ENCODE data around the gene GOLGA6L6.
"Not testable (repeated sequence)": the region's sequence is repeated elsewhere in the genome, so short reads cannot be mapped to it uniquely, and the experiment has no call there.

GOLGA6L6 gene

GRCh38 chr15:20541700-20542099 is at the start of gene GOLGA6L6:
TSS of gene GOLGA6L6 (minus strand) at chr15:20541800. CDS start at chr15:20541709, 91 bp downstream.
- DNase-seq (ENCODE audit: low read depth in 2 of 2): not testable (repeated sequence)

GRCh38 chr15:20590069-20590468 is 48.5 kb upstream of the GOLGA6L6 start:
- not testable (repeated sequence) for DNase-seq (ENCODE audit: low read depth in 2 of 2)

GRCh38 chr15:20586821-20587220 is 45.2 kb upstream of the GOLGA6L6 start:
- not testable (repeated sequence) for DNase-seq (ENCODE audit: low read depth in 2 of 2)

GRCh38 chr15:20582726-20583115 is 41.1 kb upstream of the GOLGA6L6 start:
- DNase-seq (ENCODE audit: low read depth in 2 of 2): not testable (repeated sequence)

- not testable (repeated sequence) for DNase-seq (ENCODE audit: low read depth in 2 of 2)
These were observed 40.6 kb upstream of the GOLGA6L6 start for GRCh38 chr15:20582109-20582725.

- DNase-seq (ENCODE audit: low read depth in 2 of 2): not testable (repeated sequence)
These were observed 39.9 kb upstream of the GOLGA6L6 start for GRCh38 chr15:20581261-20582108.

GRCh38 chr15:20579662-20580061 is 38.1 kb upstream of the GOLGA6L6 start:
- not testable (repeated sequence) for DNase-seq (ENCODE audit: low read depth in 2 of 2)

GRCh38 chr15:20551289-20551688 is 9.7 kb upstream of the GOLGA6L6 start:
- not testable (repeated sequence) for DNase-seq (ENCODE audit: low read depth in 2 of 2)

- not testable (repeated sequence) for DNase-seq (ENCODE audit: low read depth in 2 of 2)
These were observed 35.5 kb downstream of the GOLGA6L6 start for GRCh38 chr15:20505926-20506658.

- DNase-seq (ENCODE audit: low read depth in 2 of 2): not testable (repeated sequence)
These were observed 38.8 kb downstream of the GOLGA6L6 start for GRCh38 chr15:20502839-20503238.

GRCh38 chr15:20501512-20502222 is 39.9 kb downstream of the GOLGA6L6 start:
- DNase-seq (ENCODE audit: low read depth in 2 of 2): not testable (repeated sequence)

GRCh38 chr15:20497781-20498180 is 43.8 kb downstream of the GOLGA6L6 start:
- DNase-seq (ENCODE audit: low read depth in 2 of 2): not testable (repeated sequence)

- not testable (repeated sequence) for DNase-seq (ENCODE audit: low read depth in 2 of 2)
These were observed 48.6 kb downstream of the GOLGA6L6 start for GRCh38 chr15:20493035-20493434.

- not testable (repeated sequence) for DNase-seq (ENCODE audit: low read depth in 2 of 2)
These were observed 49.0 kb downstream of the GOLGA6L6 start for GRCh38 chr15:20492598-20492997.

- DNase-seq (ENCODE audit: low read depth in 2 of 2): not testable (repeated sequence)
These were observed 52.3 kb downstream of the GOLGA6L6 start for GRCh38 chr15:20489320-20489719.

Measured in stimulated activated CD8-positive, alpha-beta memory T cell treated with anti-CD3 and anti-CD28 coated beads, Interleukin-7, amount 100 ng/mL, for 1 hour (primary cell).